HG02642 (cell line): ENCODE results near the gene EML6.

ENCODE experiments used
- ATAC-seq: cut with Tn5 transposase; IDR thresholded peaks from one replicate; pipeline ENCODE4 v1.9.1; 2021; ENCODE audit warnings: mild to moderate bottlenecking; ENCODE audit not compliant: unreplicated experiment, poor library complexity

Gene EML6

DNA sequence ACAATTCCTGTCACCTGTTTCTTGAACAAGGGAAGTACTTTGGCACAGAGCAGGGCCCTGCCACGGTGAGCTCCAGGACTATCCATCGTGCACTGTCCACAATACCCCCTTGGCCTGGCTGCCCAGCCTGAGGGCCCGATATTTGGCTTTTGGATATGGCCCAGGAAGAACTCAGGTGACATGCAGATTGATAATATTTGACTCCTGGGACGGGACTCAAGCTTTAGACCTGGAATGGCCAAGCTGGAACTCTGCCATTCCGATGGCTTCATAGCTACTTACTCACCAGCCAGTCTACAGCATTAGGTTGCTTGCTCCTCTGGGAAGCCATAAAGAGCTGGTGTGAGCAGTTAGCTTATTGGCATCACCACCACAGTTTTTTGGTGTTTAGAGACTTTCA, 26.6 kb downstream of the EML6 start:
- ATAC-seq = no peak

DNA sequence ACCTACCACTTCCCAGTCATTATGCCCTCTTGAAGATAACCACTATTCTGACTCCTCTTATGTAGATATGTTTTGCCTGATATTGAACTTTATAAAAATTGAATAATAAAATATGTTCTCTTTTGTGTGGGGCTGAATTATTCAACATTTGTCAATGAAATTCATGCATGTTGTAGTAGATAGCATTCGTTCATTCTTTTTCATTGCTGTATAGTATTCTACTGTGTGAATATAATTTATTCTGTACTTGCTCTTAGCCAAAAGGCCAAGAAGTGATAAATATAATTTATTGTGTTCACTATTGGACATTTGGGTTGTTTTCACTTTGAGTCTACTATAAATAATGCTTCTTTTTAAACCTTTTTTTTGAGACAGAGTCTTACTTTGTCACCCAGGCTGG, 29.0 kb downstream of the EML6 start:
- ATAC-seq = no peak

DNA sequence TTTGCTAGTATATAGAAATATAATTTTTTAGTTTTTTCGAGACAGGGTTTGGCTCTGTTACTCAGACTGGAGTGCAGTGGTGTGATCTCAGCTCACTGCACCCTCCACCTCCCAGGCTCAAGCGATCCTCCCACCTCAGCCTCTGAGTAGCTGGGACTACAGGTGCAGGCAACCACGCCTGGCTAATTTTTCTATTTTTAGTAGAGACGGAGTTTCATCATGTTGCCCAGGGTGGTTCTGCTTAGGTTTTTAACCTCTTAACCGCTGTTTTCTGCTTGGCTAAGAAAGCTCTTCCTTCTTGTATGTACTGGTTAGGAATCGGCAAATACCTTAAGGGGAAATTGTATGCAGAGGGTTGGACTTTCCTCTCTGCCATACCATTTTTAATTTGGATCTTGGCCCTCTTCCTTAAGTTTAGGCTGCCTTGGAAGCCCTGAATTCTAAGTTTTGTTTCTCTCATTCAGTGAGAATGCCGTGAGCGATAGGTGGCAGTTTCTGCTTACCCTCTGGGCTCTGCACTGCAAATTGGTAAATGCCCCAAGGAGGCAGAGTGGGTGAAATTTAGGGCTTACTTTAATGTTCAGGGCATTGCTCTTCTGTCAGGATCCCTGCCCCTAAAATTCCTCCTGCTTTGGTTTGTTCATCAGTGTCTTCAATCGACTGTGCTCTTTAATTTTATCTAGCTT, 32.3 kb downstream of the EML6 start:
- ATAC-seq = peak; percentile 81

DNA sequence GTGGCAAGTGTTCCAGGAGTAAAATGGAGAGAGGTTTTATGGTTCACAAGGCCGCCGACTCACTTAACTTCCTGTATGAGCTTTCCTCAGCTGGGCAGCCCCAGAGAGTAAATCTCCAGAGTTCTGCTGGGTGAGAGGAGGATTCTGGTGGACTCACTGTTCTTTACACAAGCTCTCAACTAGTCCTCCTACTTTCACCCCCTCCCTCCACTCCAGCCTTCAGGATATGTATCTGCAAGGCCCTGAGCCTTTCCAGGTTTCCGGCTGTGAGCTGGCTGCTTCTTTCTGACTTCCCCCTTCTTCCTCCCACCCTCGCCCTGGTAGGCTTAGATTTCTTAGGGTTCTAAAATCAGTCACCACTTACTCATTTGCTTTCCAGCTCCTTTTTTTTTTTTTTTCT, 34.0 kb downstream of the EML6 start:
- peak; percentile 34 for ATAC-seq

DNA sequence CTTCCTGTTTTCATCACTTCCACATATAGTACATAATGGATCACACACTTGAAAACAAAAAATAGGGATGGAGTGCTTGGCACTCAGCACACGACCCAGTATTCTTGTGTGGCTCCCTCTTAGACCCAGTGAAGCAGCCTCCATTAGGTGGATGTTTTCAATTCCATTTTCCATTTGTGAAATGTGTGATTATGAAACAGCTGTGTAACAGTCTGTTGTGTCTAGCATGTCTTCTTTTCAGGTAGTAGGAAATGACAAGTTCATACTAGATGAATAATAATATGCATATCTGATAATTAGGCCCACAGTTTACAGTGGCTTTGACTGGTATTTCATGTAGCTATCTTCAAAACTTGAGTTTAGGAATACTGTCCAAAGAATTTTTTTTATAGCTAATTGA, 35.5 kb downstream of the EML6 start:
- no peak for ATAC-seq

DNA sequence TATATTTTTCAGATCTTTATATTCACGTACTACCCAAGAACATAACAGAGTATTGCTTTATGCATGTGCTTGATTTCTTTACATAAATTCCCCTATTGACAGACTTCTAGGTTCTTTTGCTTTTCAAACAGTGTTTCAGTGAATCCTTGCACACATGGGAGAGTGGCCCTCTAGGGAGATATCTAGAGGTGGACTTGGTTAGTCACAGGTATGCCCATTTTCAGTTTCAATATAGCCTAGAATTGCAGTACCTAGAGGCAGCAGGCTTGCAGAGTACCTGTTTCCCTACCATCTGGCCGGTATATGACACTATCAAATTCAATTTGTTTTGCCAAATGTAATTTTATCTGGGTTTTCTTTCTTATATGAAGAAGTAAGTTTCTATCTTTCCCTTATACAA, 36.8 kb downstream of the EML6 start:
- ATAC-seq = no peak

DNA sequence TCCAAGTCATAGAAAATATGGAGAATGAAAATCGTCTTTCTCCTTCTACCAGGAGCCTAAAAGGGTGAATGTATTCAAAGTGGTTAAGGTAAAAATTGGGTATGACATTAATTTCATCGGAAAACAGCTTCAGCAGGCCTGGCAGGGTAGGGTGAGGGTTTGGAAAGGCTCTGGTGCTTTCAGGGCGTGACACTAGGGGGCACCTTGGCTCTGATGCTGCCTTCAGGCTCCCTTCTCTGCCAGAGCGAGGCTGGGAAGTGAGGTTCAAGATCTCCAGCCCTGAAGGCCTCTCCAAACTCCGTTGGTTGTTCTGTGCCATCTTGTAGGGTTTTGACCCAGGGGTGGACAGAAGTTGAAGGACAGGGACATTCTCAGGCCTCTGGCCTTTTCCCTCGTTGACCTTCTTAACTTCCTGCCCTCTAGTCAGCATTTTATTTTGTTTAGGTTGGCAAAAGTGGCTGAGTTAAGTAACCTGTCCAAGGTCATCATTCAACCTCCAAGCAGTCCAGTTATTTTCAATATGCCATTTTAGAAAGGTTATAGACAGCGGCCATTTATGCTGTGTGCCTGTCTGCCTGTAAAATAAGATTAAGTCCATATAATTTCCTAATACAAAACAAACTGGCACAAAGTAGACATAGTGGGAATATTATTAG, 40.3 kb downstream of the EML6 start:
- no peak for ATAC-seq

DNA sequence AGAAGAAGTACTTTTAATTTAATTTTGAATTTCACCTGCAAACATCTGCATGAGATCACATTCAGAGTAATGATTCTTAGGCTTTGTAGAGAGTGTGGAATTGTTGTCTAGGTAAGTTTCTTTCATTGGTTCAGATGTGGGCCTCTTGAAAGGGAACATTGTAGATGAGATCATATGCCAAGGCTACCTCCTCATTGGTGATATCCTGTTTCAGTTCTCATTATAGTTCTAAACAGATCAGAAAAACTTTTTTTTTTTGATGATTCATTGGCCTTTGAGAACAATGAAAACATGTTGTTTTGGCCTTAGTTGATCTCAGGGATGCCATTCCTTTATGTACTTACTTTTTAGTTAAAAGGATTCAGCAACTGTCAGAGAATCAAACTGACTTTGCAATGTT, 44.5 kb downstream of the EML6 start:
- ATAC-seq = no peak

DNA sequence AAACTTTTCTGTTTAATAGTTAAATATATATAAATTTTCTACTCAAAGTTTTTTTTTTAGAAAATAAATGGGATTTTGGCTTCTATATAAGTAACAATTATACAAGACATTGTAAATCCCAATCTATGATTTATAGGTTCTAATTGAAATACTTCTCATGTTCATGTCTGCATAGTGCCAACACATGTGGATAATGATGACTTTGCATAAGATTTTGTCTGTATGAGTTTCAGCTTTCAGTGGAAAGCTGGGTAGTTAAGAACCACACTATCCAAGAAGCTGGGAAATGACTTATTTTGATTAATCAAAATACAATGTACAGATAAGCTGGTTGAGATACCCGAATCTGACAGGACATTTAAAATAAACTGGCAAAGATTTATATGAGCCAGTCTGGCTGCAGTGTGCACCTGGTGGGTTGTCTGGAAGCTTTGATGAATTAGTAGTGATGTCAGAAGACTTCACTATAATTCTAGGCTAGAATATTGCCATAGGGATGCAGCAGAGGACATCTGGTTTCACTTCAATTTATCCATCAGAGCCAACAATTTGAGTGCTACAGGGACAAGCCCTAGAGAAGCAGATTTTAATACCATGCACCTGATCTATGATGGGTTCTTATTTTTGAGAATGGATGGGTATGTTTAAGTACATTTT, 45.4 kb downstream of the EML6 start:
- ATAC-seq = no peak

DNA sequence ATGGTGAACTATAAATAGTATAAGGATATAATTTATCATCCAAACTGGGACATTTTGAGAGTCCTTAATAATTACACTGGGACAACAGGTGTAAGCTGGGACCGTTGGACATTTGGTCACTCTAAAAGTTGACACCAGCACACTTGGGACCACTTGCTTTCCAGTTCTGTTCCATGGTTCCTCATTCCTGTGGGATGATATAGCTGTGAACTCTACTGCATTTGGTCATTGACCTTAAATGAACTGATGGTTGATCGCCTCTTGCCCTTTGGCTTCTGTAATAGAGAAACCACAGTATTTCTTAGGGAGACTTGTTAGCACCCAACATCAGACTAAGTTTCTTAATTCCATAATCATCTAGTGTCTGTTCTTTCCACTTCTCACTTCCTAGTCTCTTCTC, 46.7 kb downstream of the EML6 start:
- no peak for ATAC-seq

DNA sequence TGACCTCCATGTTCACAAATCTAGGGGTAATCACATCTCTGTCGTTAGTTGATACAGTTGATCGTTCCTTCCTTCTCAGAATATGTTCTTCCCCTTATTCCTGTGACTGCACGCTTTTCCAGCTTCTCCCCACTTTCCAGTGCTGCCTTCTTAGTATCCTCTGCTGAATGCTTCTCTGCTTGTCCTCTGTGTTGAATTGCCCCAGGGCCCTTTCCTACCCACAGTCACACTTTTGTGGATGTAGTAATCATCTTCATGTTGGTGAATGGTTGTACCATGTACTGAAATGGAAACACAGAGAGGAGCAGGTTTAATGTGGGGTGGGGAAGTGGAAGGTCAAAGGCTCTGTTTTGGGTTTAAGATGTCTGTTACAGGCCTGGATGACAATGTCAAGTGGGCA, 47.2 kb downstream of the EML6 start:
- ATAC-seq = no peak

DNA sequence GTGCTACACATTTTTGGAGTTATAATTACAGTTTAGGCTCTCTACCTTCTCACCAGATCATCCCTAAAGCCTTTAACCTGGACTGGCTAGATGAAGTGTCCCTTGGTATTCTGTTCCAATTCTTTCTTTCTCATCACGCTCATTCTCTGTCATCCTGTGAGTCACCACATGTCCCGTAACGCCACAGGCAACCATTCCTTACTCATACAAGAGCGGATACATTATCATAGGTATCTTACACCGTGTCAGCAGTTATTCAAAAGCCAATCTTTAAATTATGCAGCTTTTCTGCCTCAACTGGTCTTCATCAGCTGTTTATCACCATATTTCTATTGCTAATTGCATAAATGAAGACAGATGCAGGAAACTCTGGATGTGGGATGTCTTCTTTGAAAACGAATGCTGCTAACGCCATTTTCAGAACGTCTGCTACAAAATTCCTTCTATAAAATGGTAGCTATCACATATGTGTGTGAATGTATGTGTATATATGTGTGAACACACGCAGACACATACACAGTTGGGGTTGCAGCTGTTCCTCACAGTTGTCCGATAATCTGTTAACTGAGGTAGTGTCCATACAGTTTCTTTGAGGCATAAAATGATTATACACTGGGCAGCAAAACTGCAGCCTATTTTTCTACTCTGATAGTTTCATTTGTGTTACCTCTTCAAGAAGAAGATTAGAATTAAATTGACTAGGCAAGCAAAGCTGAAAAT, 47.9 kb downstream of the EML6 start:
- no peak for ATAC-seq

DNA sequence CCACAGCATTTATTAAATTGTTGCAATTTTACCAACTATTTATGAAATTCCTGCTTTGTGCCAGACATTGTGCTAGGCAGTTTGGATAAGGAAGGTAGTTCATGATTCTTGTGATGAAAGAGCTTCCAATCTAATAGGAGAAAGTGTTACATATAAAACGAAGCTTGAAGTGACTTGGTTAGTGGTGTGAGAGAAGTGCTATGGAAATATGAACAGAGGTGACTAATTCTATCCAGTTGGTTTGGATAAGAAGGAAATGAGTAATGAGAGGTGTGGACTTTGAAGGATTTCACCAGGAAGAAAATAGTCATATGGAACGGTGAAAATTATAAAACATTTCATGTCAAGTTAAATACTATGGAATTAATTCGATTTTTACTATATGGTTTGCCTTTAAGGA, 48.6 kb downstream of the EML6 start:
- ATAC-seq = no peak

DNA sequence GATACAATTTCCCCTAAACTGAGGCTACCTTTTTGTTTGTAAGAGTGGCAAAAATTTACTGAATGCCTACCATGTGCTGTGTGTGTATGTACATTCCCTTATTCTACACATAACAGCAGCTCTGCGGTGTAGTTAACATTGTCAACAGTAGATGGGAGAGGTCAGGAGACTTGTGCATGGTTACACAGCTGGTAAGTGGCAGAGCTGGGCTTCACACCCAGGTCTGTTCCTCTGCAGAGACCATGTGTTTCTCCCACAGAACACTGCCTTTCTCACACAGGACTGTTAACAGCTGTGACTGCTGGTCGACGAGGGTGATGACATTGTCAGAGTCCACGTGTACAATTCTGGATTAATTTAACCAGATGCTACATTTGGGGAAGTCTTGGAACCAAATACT, 49.1 kb downstream of the EML6 start:
- no peak for ATAC-seq

DNA sequence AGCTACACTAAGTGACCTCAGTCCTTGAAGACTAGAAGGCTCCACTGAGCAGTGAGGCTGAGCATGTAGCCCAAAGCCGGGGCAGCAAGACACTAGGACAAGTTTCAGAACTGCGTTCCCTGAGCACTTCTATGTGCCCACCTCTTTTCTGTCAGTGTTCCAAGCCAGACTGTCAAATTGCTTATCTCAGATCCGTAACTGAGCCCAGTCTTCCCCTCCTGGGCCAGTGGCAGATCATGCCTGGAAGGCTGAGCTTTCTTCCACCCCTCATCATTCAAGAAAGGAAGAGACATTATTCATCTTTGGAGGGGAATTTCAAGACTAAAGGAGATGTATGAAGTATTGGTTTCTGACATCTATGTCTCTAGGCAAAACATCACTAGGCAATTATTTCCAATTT, 49.8 kb downstream of the EML6 start:
- no peak for ATAC-seq

DNA sequence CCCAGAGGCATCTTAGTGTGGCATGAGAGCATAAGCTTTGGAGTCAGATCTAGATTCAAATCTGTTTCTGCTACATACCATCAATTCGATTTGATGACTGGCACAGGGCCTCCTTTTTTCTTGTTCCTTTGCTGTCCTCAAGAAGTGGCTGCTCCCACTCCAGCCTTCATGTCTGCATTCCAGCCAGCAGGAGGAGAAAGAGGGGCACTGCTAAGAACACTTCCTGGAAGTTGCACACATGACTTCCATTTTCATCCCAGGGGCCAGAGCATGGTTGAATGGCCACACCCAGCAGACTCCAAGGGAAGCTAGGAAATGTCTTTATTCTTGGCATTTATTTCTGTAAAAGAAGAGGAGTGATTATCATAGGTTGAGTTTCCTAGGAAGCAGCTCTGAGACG, 50.4 kb downstream of the EML6 start:
- no peak for ATAC-seq

DNA sequence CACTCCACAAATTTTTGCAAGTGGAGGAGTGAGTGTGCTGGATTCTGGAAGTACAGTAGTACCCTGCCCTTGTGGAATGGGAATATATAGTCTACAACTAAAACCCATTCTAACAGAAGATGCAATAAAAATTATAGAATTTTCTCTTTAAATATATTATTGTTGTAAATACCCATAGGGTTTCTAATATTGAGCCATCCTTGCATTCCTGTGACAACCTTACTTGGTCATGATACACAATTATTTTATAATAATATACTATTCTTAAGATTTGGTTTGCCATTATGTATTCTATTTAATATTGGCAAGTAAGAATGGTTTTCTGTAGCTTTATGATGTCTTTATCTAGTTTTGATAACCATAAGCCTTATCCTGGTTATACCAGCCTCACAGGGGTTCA, 52.2 kb downstream of the EML6 start:
- no peak for ATAC-seq

DNA sequence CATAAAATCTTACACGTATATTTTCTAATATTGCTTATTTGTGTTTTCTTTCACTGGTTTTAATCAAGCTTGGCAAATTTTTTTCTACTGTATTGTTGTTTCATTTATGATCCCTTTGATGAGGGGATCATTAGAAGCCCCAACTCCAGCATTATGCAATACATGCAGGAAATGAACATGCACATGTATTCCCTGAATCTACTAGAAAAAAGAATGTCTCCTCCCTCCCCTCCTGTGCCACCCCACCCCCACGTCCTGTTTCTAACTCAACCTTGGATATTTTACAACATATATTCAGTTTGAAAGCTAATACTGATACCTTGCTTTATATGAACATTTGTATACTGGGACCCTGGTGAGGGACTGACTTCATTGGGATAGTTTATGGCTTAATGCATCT, 53.0 kb downstream of the EML6 start:
- ATAC-seq = no peak

DNA sequence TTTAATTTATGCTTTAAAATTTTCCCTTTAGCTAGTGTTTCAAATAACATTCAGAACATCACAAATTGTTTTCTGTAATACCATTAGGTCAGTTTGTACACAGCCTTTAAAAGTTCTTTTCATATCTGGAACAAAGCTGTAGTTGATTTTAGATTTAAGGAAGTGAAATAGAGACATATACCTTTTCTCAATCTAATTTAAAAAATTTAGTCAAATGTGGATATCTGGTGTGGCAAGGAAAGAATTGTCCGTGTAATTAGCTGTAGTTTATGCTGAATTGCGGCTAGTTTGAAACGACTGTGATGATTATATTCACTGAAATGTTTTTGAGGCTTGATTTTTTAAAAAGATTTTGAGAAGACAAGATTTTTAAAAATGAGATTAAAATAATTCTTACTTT, 59.9 kb downstream of the EML6 start:
- ATAC-seq = no peak

DNA sequence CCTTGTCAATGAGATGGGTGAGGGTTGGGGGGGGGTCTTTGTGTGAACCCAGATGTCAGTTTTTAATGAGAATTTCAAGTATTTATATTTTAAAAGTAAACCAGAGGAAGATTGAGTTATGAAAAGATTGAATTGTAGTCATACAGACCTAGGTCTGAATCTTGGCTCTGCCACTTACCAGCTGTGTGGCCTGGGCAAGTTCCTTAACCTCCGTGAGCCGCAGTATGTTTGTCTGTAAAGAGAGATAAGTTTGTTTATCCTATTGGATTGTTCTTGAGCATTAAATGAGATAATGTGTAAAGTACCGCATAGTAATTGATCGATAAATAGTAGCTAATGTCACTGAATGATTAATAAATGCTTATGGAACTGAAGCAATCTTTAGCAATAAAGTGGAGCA, 63.8 kb downstream of the EML6 start:
- ATAC-seq = no peak

DNA sequence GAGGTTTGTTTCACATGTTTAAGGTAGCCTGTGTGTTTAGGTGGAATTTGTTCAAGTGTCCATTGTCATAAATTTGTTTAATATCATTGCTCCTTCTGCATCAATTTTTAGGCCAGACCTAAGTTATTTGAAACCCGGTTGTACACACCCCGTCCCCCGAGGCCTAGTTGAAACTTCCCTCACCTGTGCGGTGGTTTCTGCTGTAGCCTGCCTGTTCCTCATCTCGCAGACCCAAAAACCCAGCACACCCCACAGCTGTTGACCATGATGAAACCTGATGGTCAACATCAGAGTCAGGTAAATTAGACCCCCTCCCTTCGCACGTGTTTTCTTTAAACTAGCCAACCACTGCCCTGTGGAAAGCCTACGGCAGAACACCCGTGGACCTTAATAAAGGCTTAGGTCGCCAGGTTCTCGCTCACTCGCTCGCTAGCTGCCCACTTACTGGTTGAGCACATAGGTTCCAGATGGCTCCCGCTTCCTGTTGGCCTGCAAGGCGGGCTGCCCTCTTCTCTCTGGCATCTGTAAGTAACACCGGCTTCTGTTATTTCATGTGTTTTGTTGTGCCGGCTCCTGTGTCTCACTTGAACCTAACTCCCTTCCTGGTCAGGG, 64.4 kb downstream of the EML6 start:
- no peak for ATAC-seq
